HG03159 (cell line): ENCODE measurements around the gene TNPO3.
"Not testable (repeated sequence)": the region's sequence is repeated elsewhere in the genome, so short reads cannot be mapped to it uniquely, and the experiment has no call there.

ENCODE experiments used
- ATAC-seq: cut with Tn5 transposase; IDR thresholded peaks from one replicate; pipeline ENCODE4 v1.9.1; 2021; ENCODE audit warnings: mild to moderate bottlenecking, moderate library complexity; ENCODE audit not compliant: unreplicated experiment

TNPO3 gene

GRCh38 chr7:129072479-129073011 is 17.6 kb upstream of the TNPO3 start:
- peak; percentile 47 for ATAC-seq

DNA sequence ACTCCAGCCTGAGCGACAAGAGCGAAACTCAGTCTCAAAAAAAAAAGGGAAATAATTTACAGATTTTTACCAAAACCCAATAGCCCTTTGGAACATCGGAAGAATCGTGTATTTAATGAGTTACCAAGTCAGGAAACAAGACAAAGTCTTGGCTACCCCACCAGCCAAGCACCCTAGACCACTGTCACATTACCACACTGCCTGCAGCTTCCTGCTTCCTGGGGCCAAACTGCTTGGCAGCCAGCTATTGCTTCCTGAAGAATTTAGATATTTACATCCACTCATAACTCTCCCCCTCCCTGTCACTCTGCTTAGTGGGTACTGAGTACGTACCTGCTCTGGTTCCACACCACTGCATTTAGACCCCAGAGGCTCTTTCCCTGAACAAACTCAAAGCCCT is 14.1 kb upstream of the TNPO3 start:
- no peak for ATAC-seq

GRCh38 chr7:129067943-129068548 is 13.1 kb upstream of the TNPO3 start:
- no peak for ATAC-seq

GRCh38 chr7:129067132-129067561 is 12.2 kb upstream of the TNPO3 start:
- ATAC-seq: not testable (repeated sequence)

GRCh38 chr7:129066290-129067131 is 11.6 kb upstream of the TNPO3 start:
- no peak for ATAC-seq

DNA sequence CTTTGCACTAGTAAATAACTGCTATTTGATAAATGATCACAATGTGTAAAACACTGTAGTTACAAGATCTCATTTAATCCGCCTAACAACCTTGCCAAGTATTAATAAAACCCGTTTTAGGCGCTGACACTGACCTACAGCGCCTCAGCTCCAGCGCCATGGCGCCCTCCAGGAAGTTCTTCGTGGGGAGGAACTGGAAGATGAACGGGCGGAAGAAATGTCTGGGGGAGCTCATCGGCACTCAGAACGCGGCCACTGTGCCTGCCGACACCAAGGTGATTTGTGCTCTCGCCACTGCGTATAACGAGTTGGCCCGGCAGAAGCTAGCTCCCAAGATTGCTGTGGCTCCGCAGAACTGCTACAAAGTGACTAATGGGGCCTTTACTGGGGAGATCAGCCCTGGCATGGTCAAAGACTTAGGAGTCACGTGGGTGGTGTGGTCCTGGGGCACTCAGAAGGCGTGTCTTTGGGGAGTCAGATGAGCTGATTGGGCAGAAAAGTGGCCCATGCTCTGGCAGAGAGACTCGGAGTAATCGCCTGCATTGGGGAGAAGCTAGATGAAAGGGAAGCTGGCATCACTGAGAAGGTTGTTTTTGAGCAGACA is 1.1 kb upstream of the TNPO3 start:
- peak; percentile 35 for ATAC-seq

DNA sequence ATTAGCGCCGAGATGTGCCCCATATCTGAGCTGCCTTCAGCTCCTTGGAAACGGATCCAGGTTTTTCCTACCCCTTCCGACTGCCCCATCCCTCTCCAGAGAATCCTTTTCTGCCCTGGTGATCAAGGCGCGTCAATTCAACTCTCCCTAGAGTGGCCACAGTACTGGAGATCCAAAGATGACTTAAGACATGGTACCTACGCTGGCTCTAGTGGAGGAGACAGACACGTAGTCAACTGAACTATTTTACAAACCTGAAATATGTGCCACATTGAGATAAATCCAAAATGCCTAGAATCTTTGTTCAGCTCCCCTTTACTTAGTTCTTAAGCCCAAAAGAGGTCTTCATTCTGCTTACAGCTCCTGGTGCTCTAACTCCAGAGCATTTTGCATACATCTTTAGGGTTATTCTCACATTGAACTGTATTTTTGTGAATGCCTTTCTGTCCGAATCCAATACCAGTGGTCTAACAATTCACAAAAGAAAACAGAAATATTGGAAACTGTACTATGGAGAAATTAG is 444 bp upstream of the TNPO3 start:
- peak; percentile 19 for ATAC-seq

DNA sequence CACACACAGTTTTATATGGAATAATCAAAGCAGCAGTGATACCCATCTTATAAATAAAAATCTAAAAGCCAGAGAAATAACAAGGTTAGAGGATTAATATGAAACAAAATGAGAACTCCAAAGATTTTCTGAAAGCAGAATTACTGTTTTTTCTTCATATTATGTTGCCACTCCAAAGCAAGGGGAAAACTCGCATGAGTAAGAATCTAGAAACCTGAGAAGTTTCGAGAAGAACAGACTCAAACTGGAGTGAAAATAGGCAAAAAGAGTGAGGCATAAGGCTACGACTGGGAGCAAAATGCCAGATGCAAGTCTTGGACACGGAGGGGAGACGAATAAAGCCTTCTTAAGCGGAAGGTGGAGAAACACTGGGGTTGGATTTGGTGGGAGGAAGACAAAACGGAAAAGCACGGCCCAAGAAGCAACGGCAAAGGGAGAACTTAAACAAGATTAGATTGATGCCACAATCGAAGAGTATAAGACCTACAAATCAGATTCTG is 923 bp downstream of the TNPO3 start:
- ATAC-seq: no peak

DNA sequence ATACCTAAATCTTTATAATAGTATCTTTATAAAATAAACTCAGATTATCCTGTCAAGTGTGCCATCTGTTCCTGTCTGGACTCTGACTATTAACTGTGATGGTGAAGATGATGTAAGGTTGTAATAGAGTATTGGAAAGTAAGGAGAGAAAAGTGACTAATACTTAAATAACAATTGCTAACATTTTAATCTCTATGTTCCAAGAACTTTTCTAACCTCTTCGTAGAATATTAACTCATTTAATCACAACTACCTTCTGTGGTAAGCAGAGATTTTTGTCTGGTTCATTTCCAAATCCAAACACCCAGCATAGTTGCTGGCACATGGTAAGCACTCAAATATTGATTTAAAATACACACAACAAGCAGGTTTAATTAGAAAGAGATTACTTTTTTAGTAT is 2.5 kb downstream of the TNPO3 start:
- ATAC-seq: no peak

DNA sequence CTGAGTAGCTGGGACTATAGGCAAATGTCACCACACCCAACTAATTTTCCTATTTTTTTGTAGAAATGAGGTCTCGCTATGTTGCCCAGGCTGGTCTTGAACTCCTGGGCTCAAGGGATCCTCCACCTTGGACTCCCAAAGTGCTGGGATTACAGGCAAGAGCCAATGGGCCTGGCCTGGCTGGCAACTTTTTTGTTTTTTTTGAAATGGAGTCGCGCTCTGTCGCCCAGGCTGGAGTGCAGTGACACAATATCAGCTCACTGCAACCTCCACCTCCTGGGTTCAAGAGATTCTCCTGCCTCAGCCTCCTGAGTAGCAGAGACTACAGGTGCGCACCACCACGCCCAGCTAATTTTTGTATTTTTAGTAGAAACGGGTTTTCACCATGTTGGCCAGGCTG is 3.5 kb downstream of the TNPO3 start:
- ATAC-seq: not testable (repeated sequence)

- ATAC-seq: no peak
Measured at GRCh38 chr7:129047761-129048160, 7.2 kb downstream of the TNPO3 start.

- ATAC-seq: no peak
Measured at GRCh38 chr7:129045682-129046081, 9.2 kb downstream of the TNPO3 start.

GRCh38 chr7:129043012-129043411 is 11.9 kb downstream of the TNPO3 start:
- no peak for ATAC-seq

DNA sequence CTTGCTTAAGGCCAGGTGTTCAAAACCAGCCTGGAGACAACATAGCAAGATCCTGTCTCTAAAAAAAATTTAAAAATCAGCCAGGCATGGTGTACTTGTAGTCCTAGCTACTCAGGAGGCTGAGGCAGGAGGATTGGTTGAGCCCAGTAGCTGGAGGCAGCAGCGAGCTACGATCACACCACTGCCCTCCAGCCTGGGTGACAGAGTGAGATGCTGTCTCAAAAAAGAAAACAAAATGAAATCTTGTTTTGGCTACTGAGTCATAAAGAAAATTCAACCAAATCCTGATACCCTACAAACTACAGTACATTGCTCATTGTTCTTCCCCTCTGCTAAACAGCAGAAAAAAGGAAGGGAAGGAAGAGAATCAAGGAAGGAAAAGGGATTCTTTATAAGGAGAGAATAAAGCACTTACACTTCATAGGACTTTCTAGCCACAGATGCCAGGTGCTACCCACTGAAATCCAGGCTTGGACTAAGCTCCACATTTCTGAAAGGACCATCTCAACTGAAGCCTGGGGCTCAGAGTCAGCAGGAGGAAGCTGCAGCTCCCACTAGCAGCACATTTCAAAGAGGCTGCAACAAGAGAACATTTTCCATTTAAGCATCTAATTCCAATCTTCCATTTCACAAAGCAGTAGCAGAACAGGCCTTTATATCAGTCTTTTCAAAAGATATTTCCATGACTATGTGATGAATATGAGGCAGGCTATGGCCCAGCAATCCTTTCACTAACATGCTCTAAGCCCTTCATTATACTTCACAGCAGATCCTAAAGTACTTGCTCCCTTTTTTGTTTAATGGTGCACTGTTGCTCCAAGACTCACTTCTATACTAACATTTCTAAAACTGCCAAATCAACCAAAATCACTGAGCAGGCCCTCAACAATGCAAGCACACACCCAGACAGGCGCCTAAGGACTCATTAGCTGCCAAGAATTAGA is 13.5 kb downstream of the TNPO3 start:
- no peak for ATAC-seq

GRCh38 chr7:129038468-129038867 is 16.4 kb downstream of the TNPO3 start:
- ATAC-seq: not testable (repeated sequence)

DNA sequence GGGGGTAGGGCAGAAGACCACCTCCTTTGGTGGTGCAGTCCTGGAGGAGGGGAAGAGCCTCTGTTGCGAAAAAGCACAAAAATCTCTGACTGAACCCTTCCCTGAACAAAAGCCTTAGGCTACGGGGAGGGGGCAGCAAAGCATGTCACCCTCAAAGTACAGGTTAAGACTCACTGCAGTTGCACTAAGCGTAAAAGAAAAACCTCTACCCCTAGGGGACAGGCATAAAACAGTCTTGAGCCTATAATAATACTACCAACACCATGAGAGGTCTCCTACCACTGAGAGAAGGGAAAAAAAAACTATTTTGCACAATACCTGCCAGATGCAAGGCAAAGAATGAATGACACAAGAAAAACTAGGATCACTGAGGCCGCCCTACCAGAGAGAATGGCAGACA is 17.3 kb downstream of the TNPO3 start:
- ATAC-seq: no peak

DNA sequence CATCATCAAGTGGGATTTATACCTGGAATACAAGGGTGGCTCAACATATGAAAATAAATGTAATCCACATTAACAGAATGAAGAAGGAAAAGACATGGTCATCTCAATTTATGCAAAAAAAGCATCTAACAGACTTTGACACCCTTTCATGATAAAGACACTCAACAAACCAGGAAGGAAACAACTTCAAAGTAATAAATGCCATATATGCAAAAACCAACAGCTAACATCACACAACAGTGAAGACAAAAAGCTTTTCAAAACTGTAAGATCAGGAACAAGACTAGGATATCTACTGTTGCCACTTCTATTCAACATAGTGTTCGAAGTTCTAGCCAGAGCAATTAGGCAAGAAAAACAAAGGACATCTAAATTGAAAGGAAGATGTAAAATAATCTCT is 22.9 kb downstream of the TNPO3 start:
- ATAC-seq: no peak

- no peak for ATAC-seq
Measured at GRCh38 chr7:129030440-129030839, 24.5 kb downstream of the TNPO3 start.

GRCh38 chr7:129024125-129024524 is 30.8 kb downstream of the TNPO3 start:
- ATAC-seq: no peak

DNA sequence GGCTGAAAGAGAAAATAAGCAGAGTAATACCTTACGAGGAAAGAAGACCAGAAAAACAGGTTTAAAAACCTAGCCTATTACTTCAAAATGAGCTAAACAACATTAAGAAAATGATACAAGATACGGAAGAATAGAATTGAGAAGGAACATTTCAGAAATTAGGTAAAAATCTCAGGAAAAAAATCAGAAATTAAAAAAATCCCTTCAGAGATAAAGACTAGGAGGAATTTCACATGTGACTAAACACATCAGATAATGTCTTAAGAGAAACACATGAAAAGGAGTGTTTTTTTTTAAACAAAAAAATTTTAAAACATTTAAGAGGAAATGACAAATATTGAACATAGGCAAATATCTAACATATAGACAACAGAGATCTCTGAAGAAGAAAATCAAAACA is 33.3 kb downstream of the TNPO3 start:
- no peak for ATAC-seq
